ENCODE data around the gene PYGO2.
"Not testable (repeated sequence)": the region's sequence is repeated elsewhere in the genome, so short reads cannot be mapped to it uniquely, and the experiment has no call there.

The PYGO2 gene

DNA sequence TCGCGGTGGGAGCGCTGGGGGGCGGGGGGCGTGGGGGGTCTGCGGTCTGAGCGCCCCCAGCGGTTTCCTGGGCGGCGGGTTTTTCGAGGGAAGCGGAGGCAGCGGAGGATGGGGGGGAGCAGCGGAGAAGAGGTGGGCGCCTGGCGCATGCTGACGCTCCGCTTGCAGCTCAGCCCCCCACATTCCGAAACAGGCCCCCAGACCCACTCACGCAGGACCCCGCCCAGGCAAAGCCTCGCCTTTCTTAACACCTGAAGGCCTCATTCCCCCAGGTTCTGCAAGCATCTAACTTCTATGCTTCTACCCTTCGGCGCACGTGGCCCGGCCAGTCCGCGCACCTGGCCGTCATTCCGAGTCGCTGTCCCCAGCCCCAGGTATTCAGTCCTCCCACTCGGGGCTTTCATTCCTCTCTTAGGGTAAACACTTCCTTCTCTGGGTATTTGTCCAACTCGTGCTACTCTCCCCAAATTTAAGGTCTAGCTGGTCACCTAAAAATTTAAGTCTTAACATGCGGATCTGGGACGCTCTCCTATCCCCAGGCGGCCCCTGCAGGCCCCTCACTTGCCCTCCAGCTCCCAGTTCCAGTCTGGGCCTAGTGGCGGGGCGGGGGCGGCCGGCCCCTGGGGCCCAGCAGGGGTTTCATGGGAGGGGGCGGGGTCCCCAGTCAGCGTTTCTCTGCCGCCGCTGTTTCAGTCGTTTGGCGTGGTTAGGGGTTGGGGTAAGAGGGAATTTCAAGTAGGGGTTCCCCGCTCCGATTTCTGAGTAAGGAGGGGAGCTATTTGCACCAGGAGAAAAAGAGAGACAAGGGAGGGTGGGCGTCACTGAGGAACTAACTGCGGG lies 38.2 kb upstream of the PYGO2 start:
- peak; percentile 29 for DNase-seq

DNA sequence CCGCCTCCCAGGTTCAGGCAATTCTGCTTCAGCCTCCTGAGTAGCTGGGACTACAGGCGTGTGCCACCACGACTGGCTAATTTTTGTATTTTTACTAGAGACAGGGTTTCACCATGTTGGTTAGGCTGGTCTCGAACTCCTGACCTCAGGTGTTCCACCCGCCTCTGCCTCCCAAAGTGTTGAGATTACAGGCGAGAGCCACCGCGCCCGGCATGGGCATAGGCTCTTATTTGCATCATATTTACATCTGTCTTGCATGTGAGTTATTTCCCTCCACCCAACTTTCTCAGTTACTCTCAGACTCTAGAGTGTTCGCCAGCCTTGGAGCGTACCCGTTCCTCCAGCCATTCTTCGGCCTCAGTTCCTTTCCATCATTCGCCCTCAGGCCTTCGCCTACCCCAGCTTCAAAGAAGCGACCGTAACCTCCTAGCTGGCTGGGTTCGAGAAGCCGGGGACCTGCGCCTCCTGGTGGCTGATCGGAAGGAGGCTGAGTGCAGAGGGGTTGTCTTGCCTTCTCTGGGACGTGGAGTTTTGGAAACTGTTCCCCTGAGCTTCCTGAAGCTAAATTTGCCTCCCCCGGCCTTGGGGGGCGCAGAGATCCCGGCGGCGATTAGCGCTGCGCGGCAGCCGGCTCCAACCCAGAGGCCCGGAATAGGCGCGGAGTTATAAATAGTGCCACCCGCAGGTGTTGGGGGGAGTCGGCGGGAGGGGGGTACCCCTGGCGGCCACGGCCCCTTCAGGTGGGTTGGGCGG lies 37.4 kb upstream of the PYGO2 start:
- no peak for DNase-seq

DNA sequence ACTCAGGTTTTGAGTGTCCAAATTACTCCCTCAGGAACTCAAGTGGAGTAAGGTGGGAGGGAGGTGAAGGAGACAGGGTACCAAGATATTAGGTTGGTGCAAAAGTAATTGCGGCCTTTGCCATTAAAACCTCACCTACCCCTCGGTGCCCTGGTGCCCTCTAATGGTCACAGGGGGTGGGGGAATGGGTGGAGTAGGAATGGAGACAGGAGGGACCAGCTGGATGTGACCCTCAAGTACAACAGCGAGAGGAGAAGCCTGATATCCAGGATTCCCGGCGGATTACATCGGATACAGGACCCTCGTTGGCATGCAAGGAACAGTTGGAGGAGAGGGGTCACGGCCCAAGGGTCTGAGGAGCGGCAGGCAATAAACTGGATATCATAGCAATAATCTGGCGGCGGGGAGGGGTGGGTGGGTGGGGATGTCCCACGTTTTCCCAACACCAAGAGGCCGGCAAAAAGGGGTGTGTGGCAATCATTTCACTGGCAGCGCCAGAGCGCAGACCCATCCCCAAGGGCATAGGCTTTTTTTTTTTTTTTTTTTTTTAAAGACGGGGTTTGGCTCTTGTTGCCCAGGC lies 36.7 kb upstream of the PYGO2 start:
- no peak for DNase-seq

DNA sequence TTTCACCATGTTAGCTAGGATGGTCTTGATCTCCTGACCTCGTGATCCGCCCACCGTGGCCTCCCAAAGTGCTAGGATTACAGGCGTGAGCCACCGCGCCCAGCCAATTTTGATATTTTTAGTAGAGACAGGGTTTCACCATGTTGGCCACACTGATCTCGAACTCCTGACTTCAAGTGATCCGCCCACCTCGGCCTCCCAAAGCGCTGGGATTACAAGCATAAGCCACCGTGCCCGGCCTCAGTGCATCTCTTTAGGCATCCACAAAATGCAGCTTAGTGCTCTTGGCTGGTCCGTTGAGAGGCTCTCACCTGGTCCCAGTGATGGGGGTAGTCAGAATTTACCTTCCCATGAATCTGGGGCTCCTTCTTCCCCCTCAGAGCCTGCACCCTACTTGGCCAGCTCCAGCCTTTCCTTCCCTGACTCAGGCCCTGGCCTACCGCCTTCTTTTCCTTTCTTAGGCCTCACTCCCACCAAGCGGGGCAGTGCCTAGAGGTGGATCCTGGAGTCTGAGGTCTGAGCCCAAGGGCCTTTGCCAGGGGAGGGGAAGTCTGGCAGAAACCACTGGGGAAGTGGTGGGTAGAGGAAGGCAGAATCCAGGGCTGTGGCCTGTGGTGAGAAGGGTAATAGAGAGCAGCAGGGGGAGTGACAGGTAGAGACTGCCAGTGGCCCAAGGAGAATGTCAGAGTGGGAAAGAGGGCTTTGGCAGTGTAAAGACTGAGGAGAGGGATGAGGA lies 35.6 kb upstream of the PYGO2 start:
- no peak for DNase-seq

DNA sequence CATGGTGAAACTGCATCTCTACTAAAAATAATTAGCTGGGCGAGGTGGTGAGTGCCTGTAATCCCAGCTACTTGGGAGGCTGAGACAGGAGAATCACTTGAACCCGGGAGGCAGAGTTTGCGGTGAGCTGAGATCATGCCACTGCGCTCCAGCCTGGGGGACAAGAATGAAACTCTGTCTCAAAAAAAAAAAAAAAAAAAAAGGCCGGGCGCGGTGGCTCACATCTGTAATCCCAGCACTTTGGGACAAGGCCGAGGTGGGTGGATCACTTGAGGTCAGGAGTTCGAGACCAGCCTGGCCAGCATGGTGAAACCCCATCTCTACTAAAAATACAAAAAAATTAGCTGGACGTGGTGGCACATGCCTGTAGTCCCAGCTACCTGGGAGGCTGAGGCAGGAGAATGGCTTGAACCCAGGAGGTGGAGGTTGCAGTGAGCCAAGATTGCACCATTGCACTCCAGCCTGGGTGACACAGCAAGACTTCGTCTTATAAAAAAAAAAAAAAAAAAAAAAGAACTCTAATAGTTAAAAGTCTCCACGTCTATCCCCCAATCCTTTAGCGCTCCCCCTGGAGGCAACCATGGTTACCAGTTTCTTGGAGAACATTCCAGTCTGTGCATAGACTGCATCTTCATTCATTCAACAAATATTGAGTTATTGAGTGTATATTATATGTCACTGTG lies 33.9 kb upstream of the PYGO2 start:
- DNase-seq = peak; percentile 23

DNA sequence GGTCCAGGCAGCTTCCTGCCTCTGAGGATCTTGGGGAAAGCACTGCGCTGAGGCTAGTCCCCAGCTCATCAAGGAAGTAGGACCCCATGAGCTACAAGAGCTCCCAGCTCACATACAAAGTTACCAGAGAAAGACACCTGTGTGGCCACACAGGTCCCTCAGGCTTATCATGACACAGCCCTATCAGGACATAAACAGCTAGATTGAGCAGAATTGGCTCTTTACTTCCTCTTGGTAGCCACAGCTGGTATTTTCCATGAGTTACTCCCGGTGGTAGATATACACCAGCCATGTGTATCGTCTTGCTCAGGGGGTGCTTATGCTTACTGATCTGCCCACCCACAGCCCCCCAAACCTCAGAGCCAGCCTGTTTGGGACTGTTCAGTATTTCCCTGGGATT lies 33.0 kb upstream of the PYGO2 start:
- DNase-seq = no peak

DNA sequence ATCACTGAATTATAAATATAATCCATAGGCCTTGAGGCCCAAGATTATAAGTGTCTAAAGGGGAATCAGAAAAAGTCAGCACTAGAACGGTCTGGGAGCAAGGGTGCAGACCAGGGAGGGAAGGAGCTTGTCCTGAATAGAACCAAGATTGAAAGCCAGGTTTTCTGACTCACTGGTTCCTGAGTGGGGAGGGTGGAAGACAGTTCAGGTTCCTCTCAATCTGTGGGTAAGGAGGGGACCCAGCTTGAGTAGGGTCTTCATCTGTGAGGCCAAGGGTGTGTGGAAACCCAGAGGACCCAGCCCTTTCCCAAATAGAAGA lies 32.6 kb upstream of the PYGO2 start:
- DNase-seq = no peak

DNA sequence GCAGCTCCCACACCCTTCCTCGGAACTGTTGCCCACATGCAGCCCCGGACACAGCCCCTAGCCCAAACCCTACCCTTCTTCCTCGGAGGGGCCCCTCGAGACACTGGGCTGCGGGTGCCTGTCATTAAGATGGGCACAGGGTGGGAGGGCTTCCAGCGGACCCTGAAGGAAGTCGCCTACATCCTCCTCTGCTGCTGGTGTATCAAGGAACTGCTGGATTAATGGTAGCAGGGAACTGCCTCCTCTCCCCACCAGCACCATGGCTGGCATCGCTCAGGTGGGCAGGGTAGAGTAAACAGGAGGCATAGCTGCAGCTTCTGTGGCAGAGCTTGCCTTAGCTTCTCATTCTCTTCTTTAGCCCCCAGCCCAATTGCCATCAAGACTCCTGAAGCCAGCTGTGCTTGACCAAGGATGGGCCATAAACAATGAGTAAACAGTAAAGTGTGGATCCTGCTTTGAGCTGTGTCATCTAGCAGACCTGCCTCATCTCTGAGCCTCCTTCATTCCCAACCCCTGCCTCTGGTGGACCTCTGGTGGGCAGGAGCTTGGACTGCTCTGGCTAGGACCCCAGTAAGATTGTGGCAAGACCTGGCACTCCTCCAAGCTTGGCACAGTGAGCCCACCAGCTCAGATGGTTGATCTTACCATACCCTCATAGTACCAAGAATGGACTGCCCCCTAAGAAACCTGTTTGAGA lies 32.1 kb upstream of the PYGO2 start, which contains the start of gene LENEP:
TSS of gene LENEP (plus strand) at position 15 of the 697 bp plus-strand sequence. CDS start at position 37, 22 bp downstream.
- DNase-seq = no peak

DNA sequence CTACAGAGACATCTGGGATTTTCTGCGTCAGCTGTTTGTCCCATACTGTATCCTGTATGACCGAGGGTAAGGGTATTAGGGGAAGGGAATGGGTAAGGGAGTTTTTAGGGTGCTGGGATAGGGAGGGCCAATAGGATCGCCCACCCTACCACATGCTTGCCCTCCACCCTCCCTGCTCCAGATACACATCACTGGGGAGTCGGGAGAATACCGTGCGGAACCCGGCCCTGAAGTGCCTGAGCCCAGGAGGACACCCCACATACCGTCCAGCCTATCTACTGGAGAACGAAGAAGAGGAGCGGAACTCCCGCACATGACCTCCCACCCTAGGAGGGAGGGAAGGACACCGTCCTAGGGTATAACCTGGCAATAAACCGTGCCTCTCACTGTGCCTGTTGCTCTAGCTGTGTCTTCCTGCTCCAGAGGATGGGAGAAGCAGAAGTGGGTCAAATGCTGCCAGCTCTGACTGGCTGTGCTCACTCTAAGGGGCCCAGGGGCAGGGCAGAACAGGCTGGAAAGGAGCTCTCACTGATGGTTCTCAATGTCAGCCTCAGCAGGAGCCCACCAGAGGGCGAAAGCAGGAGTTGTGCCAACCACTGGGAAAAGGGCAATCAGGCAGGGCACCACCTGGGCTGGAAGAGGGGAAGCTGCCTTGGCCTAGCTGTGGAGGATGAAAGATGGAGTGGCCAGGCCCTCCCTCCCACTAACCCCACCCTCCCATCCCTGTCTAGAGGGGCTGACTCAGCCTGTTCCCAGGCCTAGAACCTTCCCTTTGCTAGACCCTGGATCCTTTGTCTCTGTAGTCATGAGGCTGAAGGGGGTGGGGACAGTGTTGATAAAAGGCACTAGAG lies 31.4 kb upstream of the PYGO2 start:
- DNase-seq = no peak

DNA sequence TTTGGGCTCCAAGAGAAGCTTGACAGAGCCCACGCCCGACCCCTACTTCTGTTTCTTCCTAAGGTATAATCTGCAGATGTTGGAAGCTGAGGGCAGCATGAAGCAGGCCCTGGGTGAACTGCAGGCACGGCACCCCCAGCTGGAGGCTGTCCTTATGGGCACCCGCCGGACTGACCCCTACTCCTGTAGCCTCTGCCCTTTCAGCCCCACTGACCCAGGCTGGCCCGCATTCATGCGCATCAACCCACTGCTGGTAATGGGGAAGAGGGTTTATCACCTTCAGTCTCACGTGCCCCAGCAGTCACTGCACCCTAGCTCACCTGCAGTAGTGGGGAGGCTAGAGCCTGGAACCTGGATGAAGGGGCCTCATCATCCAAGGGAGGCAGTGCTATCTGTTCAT lies 28.7 kb upstream of the PYGO2 start:
- DNase-seq = no peak

DNA sequence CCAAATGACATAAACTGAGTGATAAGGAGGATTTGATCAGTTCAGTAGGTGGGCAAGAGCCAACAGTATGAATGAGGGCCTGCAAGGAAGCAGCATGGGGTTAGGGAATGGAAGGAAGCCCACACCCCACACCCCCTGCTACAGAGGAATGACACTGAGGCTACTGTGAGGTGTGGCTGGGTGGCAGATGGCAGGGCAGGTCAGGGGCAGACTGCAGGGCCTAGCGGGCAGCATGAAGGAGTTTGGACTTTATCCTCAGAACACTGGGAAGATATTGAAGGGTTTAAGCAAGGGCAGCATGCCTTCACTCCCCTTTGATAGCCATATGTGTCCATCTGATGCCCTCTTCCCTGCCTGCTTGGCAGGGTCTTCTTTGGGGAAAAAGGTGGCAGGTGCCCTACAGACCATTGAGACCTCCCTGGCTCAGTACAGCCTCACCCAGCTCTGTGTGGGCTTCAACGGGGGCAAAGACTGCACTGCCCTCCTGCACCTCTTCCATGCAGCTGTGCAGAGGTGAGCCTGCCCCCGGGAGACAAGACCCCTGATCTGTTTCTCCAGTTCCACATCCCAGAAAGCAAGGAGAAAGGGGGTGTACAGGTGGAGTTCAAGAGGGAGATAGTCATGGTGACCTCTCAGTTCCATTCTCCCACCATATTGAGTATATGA lies 27.7 kb upstream of the PYGO2 start:
- DNase-seq = no peak

DNA sequence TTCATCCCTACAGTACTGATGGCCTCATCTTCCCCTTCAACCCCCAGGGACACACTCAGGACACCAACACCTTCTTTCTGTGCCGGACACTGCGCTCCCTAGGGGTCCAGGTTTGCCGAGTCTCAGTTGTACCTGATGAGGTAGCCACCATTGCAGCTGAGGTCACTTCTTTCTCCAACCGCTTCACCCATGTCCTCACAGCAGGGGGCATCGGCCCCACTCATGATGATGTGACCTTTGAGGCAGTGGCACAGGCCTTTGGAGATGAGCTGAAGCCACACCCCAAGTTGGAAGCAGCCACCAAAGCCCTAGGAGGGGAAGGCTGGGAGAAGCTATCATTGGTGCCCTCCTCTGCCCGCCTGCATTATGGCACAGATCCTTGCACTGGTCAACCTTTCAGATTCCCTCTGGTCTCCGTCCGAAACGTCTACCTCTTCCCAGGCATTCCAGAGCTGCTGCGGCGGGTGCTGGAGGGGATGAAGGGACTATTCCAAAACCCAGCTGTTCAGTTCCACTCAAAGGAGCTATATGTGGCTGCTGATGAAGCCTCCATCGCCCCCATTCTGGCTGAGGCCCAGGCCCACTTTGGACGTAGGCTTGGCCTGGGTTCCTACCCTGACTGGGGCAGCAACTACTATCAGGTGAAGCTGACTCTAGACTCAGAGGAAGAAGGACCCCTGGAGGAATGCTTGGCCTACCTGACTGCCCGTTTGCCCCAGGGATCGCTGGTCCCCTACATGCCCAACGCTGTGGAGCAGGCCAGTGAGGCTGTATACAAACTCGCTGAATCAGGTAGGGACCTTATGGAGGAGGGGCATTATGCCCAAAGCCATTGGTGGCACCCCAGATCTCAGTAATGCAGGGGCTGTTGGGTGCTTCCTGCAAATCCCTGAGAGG lies 26.7 kb upstream of the PYGO2 start:
- no peak for DNase-seq

DNA sequence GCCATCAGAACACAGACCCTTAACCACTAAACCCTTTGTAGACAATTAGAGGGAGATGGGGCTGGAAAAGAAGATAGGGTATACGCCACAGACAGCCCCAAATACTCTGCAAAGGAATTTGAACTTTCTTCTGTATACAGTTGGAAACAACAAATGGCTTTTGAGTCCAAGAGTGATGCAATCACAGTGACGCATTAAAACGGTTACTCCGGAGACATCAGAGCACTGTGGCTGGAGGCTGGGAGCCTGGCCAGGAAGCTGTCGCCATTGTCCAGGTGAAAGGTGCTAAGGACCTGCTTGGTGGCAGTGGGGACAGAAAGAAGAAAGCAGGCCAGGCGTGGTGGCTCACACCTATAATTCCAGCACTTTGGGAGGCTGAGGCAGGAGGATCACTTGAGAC lies 25.7 kb upstream of the PYGO2 start:
- no peak for DNase-seq

DNA sequence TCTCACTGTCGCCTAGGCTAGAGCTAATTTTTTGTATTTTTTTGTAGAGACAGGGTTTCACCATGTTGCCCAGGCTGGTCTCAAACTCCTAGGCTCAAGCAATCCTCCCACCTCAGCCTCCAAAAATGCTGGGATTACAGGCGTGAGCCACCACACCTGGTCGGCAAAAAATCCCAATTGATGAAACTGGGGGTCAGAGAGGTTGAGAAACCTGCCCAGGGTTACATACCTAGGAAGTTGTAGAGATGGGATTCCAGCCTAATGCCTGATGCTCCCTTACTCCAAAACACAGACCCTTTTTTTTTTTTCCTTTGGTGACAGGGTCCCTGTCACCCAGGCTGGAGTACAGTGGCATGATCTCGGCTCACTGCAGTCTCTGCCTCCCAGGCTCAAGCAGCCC lies 25.2 kb upstream of the PYGO2 start:
- not testable (repeated sequence) for DNase-seq

DNA sequence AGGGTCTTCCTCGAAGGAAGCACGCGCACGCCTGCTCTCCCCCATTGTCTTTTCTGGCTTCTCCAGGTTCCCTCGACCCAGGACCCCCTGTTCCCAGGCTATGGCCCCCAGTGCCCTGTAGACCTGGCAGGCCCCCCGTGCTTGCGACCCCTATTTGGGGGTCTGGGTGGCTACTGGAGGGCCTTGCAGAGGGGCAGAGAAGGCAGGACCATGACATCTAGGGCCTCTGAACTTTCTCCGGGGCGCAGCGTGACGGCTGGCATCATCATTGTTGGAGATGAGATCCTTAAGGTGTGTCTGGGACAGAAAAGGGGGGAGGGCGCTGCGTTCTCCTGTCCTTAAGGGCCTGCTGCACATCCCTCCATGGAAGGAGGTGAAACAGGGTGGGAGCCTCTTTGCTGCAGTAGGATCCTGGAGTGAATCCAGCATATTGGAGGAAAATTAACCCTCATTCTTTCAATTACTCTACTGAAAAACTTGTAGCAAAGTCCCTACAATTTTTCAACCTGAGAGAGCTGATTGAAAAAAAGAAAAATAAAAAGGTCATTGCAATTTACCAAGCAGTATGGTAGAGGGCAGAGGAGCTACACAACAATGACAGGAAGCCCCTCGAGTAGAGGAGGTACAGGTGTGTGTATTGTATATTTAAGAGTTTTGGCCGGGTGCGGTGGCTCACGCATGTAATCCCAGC lies 22.3 kb upstream of the PYGO2 start:
- no peak for DNase-seq

DNA sequence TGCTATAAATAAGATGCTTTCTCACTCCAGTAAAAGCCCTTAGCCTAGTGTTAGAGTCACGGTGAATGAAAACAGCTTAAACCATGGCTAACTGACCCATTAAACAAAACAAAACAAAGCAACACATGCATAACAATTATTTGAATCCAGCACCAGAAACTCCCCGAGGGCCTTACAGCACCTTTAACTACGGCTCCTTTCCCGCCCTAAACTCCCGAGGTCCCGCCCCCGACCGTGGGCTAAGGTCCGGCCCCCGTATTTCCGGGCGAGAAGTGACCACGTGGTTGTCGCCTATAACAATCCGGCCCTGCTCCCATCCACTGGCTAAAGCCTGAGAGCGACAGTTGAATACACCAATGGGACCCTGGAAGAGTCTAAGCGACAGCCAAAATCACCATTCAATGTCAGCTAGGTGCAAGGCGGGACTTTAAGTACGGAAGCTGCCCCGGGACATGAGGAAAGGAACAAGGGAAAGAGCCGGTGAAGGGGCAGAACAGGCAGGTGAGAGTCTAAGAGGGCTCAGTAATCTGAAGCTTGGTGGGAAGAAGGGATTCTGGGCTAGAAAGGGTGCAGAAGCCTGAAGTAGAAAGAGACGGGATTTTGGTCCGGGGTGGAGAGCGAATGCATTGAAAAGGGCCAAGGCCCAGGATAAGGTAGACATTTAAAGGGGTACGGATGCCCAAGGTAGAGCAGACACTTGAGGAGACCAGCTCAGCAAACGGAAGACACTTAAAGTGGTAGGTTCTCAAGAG lies 21.5 kb upstream of the PYGO2 start, which contains the start of gene FLAD1:
TSS of gene FLAD1 (plus strand) at position 448 of the 752 bp plus-strand sequence. CDS start 351 bp downstream, outside the sequence.
- peak; percentile 99 for DNase-seq

DNA sequence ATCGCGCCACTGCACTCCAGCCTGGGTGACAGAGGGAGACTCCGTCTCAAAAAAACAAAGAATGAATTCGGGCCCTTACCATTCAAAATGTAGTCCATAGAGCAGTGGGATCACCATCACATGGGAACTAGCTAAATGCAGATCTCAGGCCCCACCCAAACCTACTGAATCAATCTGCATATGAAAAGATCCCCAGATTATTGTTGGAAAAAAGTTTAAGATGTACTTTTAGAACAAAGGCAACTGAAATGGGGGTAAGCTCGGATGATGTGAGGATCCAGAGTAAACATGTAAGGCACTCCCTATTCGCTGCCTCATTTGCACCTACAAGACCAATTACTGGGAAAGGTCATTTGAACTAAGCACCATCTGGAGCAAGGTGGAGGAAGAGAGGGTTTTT lies 20.8 kb upstream of the PYGO2 start:
- DNase-seq = no peak

DNA sequence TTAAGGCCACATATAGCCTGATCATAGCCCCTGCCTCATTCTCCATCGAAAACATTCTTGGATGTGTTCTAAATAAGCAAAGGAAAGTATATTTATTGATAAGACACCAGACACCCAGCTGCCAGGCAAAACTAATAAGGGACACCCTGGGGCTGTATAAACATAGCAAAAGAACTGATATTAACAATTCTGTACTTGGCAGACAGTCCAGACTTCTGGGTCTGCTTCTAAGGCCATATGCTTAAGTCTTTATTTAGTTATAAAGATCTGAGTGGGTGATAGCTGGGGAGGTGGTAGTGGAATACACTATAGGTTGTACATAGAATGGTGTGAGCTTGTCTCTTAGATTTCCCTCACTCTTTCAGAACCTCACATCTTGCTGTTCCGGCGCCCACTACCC lies 16.8 kb upstream of the PYGO2 start:
- DNase-seq = no peak
